Stimulated activated memory B cell treated with anti-CD40 and anti-IgM and Interleukin-4, amounts not matched to agents 10 μg/mL and 1 μg/mL and 100 μg/mL, for 72 hours (primary cell): ENCODE data around the gene SF1.
A peak's percentile ranks its signal among the peaks of the same experiment; 100 is the strongest.

Experiments used
- ATAC-seq: fragments of 150-1000 bp; cut with Tn5 transposase; 2 replicates; pipeline ENCODE4 v1.10.0; 2021
- H3K27ac Mint-ChIP-seq: one replicate; pipeline ENCODE4 v1.8.0; 2022; ENCODE audit warnings: mild to moderate bottlenecking, mixed read lengths
- H3K27me3 Mint-ChIP-seq: one replicate; pipeline ENCODE4 v1.8.0; 2022; ENCODE audit warnings: mixed read lengths
- H3K36me3 Mint-ChIP-seq: one replicate; pipeline ENCODE4 v1.8.0; 2022; ENCODE audit warnings: mixed read lengths
- H3K4me1 Mint-ChIP-seq: one replicate; pipeline ENCODE4 v1.8.0; 2022; ENCODE audit warnings: mixed read lengths
- H3K4me3 Mint-ChIP-seq: one replicate; pipeline ENCODE4 v1.8.0; 2022; ENCODE audit warnings: mild to moderate bottlenecking, moderate library complexity, mixed read lengths
- H3K9me3 Mint-ChIP-seq: one replicate; pipeline ENCODE4 v1.8.0; 2022; ENCODE audit warnings: mixed read lengths

Gene SF1

GRCh38 chr11:64742087-64742888 lies 36.1 kb downstream of the SF1 start:
- no peaks in the 10 kb centered on the region for H3K27me3 Mint-ChIP-seq
- ATAC-seq: peak; percentile 3
- H3K4me3 Mint-ChIP-seq: peak overlapping the region; percentile 80
- peaks cover 16% of the 10 kb centered on the region for H3K36me3 Mint-ChIP-seq
- H3K4me1 Mint-ChIP-seq: peaks cover 37% of the 10 kb centered on the region
- no peaks in the 10 kb centered on the region for H3K9me3 Mint-ChIP-seq
- H3K27ac Mint-ChIP-seq: peak overlapping the region; percentile 43

GRCh38 chr11:64741375-64742086 lies 36.8 kb downstream of the SF1 start:
- no peak for ATAC-seq
- H3K4me3 Mint-ChIP-seq: peak overlapping the region; percentile 80
- H3K36me3 Mint-ChIP-seq: peaks cover 16% of the 10 kb centered on the region
- H3K4me1 Mint-ChIP-seq: peaks cover 37% of the 10 kb centered on the region
- H3K27ac Mint-ChIP-seq: peak overlapping the region; percentile 43
- no peaks in the 10 kb centered on the region for H3K9me3 Mint-ChIP-seq
- no peaks in the 10 kb centered on the region for H3K27me3 Mint-ChIP-seq

- Mint-ChIP-seq H3K9me3 (no peaks in the 10 kb centered on the region), H3K4me3 (no peak overlapping the region), H3K27me3 (no peaks in the 10 kb centered on the region), H3K27ac (no peak overlapping the region), H3K4me1 (peaks cover 39% of the 10 kb centered on the region), H3K36me3 (peaks cover 22% of the 10 kb centered on the region)
- no peak for ATAC-seq
Observed at GRCh38 chr11:64739871-64740270, 38.5 kb downstream of the SF1 start.

GRCh38 chr11:64736654-64737053 lies 41.7 kb downstream of the SF1 start:
- Mint-ChIP-seq H3K27ac (peak overlapping the region; percentile 56), H3K4me1 (peaks cover 31% of the 10 kb centered on the region), H3K27me3 (no peaks in the 10 kb centered on the region), H3K36me3 (peaks cover 32% of the 10 kb centered on the region), H3K9me3 (no peaks in the 10 kb centered on the region), H3K4me3 (no peak overlapping the region)
- no peak for ATAC-seq

GRCh38 chr11:64735725-64736259 lies 42.5 kb downstream of the SF1 start:
- H3K27me3 Mint-ChIP-seq: no peaks in the 10 kb centered on the region
- H3K36me3 Mint-ChIP-seq: peaks cover 32% of the 10 kb centered on the region
- peaks cover 24% of the 10 kb centered on the region for H3K4me1 Mint-ChIP-seq
- H3K4me3 Mint-ChIP-seq: no peak overlapping the region
- no peaks in the 10 kb centered on the region for H3K9me3 Mint-ChIP-seq
- H3K27ac Mint-ChIP-seq: peak overlapping the region; percentile 56
- ATAC-seq: no peak

- no peaks in the 10 kb centered on the region for H3K9me3 Mint-ChIP-seq
Observed at GRCh38 chr11:64734811-64735724, 43.3 kb downstream of the SF1 start.

GRCh38 chr11:64731601-64732000 lies 46.7 kb downstream of the SF1 start:
- no peaks in the 10 kb centered on the region for H3K9me3 Mint-ChIP-seq
- peaks cover 24% of the 10 kb centered on the region for H3K4me1 Mint-ChIP-seq
- H3K36me3 Mint-ChIP-seq: peaks cover 30% of the 10 kb centered on the region
- ATAC-seq: no peak
- no peak overlapping the region for H3K4me3 Mint-ChIP-seq
- no peaks in the 10 kb centered on the region for H3K27me3 Mint-ChIP-seq
- no peak overlapping the region for H3K27ac Mint-ChIP-seq

More at GRCh38 chr11:64734811-64735724, 43.3 kb downstream of the SF1 start:
- no peak for ATAC-seq
- peak overlapping the region; percentile 56 for H3K27ac Mint-ChIP-seq
- peaks cover 24% of the 10 kb centered on the region for H3K4me1 Mint-ChIP-seq
- no peaks in the 10 kb centered on the region for H3K27me3 Mint-ChIP-seq
- peaks cover 26% of the 10 kb centered on the region for H3K36me3 Mint-ChIP-seq
- no peak overlapping the region for H3K4me3 Mint-ChIP-seq

- H3K27me3 Mint-ChIP-seq: no peaks in the 10 kb centered on the region
- peaks cover 24% of the 10 kb centered on the region for H3K36me3 Mint-ChIP-seq
- no peaks in the 10 kb centered on the region for H3K9me3 Mint-ChIP-seq
- no peak for ATAC-seq
- no peak overlapping the region for H3K4me3 Mint-ChIP-seq
- no peak overlapping the region for H3K27ac Mint-ChIP-seq
- H3K4me1 Mint-ChIP-seq: peaks cover 15% of the 10 kb centered on the region
Observed at GRCh38 chr11:64729851-64730382, 48.4 kb downstream of the SF1 start.

- ATAC-seq: no peak
- peaks cover 23% of the 10 kb centered on the region for H3K4me1 Mint-ChIP-seq
- no peaks in the 10 kb centered on the region for H3K9me3 Mint-ChIP-seq
- H3K27ac Mint-ChIP-seq: no peak overlapping the region
- no peak overlapping the region for H3K4me3 Mint-ChIP-seq
- no peaks in the 10 kb centered on the region for H3K27me3 Mint-ChIP-seq
- H3K36me3 Mint-ChIP-seq: peaks cover 20% of the 10 kb centered on the region
Observed at GRCh38 chr11:64728757-64729365, 49.5 kb downstream of the SF1 start.

GRCh38 chr11:64726867-64727530 lies 51.3 kb downstream of the SF1 start:
- H3K36me3 Mint-ChIP-seq: peaks cover 17% of the 10 kb centered on the region
- H3K27ac Mint-ChIP-seq: no peak overlapping the region
- H3K9me3 Mint-ChIP-seq: no peaks in the 10 kb centered on the region

GRCh38 chr11:64726211-64726641 lies 52.1 kb downstream of the SF1 start:
- no peaks in the 10 kb centered on the region for H3K9me3 Mint-ChIP-seq
- peaks cover 29% of the 10 kb centered on the region for H3K4me1 Mint-ChIP-seq
- peaks cover 12% of the 10 kb centered on the region for H3K27me3 Mint-ChIP-seq
- peaks cover 14% of the 10 kb centered on the region for H3K36me3 Mint-ChIP-seq
- no peak for ATAC-seq
- no peak overlapping the region for H3K4me3 Mint-ChIP-seq
- no peak overlapping the region for H3K27ac Mint-ChIP-seq

More at GRCh38 chr11:64726867-64727530, 51.3 kb downstream of the SF1 start:
- no peak overlapping the region for H3K4me3 Mint-ChIP-seq
- ATAC-seq: no peak
- peaks cover 29% of the 10 kb centered on the region for H3K4me1 Mint-ChIP-seq
- H3K27me3 Mint-ChIP-seq: peaks cover 9% of the 10 kb centered on the region

GRCh38 chr11:64724863-64725532 lies 53.3 kb downstream of the SF1 start:
- Mint-ChIP-seq H3K36me3 (peaks cover 14% of the 10 kb centered on the region), H3K9me3 (no peaks in the 10 kb centered on the region), H3K4me3 (no peak overlapping the region), H3K27ac (no peak overlapping the region), H3K27me3 (peaks cover 24% of the 10 kb centered on the region), H3K4me1 (peaks cover 29% of the 10 kb centered on the region)
- ATAC-seq: no peak
